Activated T-cell treated with anti-CD3 and anti-CD28 coated beads, Interleukin-2, amount 50 U/mL, for 72 hours (primary cell): ENCODE measurements around the gene STAT5B. TPM values are rescaled to one million over a fixed set of nuclear protein-coding genes. Genes with fewer than 3 reads are reported as not detected.
A peak's percentile ranks its signal among the peaks of the same experiment; 100 is the strongest.
"Not testable (repeated sequence)": the region's sequence is repeated elsewhere in the genome, so short reads cannot be mapped to it uniquely, and the experiment has no call there.

Source experiments
- ATAC-seq, 2 donors: fragments of 150-1000 bp; cut with Tn5 transposase; replicated peaks in 1 of 2; 2 replicates each; pipeline ENCODE4 v1.10.0; 2021; ENCODE audit warnings: moderate library complexity in 2 of 2, mild to moderate bottlenecking in 1 of 2
- DNase-seq, 2 donors: peaks; one replicate each; pipeline ENCODE4 v3.0.0; 2021 to 2022; ENCODE audit warnings: mixed read lengths in 1 of 2
- H3K27ac Mint-ChIP-seq: one replicate; pipeline ENCODE4 v1.8.0; 2022; ENCODE audit warnings: mild to moderate bottlenecking, moderate library complexity, mixed read lengths
- H3K27me3 Mint-ChIP-seq: one replicate; pipeline ENCODE4 v1.8.0; 2022; ENCODE audit warnings: low read depth, mixed read lengths
- H3K36me3 Mint-ChIP-seq, 2 donors: one replicate each; pipeline ENCODE4 v1.8.0; 2022; ENCODE audit warnings: mixed read lengths in 2 of 2, mild to moderate bottlenecking in 1 of 2; ENCODE audit not compliant: insufficient read depth in 2 of 2
- H3K4me1 Mint-ChIP-seq: one replicate; pipeline ENCODE4 v1.8.0; 2022; ENCODE audit warnings: low read depth, mixed read lengths
- H3K4me3 Mint-ChIP-seq, 2 donors: one replicate each; pipeline ENCODE4 v1.8.0; 2022; ENCODE audit warnings: mild to moderate bottlenecking in 2 of 2, mixed read lengths in 2 of 2, moderate library complexity in 2 of 2
- H3K9me3 Mint-ChIP-seq, 2 donors: one replicate each; pipeline ENCODE4 v1.8.0; 2022; ENCODE audit warnings: mixed read lengths in 2 of 2
- total RNA-seq, 2 donors: library from RNA; stranded (reverse); gene quantifications; one replicate each; pipeline ENCODE4 v1.2.3, GENCODE V29; 2022

Gene STAT5B
- total RNA-seq, 2 donors from 2014 or later: 252 to 269 TPM

DNA sequence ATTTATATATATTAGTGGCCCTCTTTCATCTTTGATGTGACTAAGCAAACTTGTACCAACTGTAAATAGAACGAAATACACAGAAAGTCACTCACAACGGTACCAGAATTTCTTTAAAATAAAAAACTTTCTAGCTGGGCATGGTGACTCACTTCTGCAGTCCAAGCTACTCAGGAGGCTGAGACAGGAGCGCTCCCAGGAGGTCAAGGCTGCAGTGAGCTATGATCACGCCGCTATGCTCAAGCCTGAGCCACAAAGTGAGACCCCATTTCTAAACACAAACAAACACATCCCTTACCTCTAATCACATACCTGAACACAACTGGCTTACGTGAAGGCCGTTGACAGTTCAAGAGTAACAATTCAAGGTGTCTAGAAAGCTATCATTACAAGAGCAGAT lies 29.7 kb downstream of the STAT5B start:
- Mint-ChIP-seq H3K9me3 (no peaks in the 10 kb centered on the region), H3K27me3 (no peaks in the 10 kb centered on the region), H3K36me3 (peaks cover 3 to 14% of the 10 kb centered on the region in 2 donors), H3K27ac (peak overlapping the region; percentile 99), H3K4me3 (peak overlapping the region; percentile 92 to 96), H3K4me1 (peaks cover 78% of the 10 kb centered on the region)
- peak in 1 of 2 donors; percentile 26 for ATAC-seq
- peak in 1 of 2 donors; percentile 26 for DNase-seq

DNA sequence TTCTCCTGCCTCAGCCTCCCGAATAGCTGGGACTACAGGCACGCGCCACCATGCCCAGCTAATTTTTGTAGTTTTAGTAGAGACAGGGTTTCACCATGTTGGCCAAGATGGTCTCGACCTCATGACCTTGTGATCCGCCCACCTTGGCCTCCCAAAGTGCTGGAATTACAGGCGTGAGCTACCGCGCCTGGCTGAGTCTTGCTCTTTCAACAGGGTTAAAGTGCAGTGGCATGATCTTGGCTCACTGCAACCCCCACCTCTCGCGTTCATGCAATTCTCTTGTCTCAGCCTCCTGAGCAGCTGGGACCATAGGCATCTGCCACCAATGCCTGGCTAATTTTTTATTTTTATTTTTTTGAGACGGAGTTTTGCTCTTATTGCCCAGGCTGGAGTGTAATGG lies 31.0 kb downstream of the STAT5B start:
- Mint-ChIP-seq H3K4me1 (peaks cover 73% of the 10 kb centered on the region), H3K36me3 (peaks cover 3 to 15% of the 10 kb centered on the region in 2 donors)
- not testable (repeated sequence) for H3K27me3 Mint-ChIP-seq, DNase-seq, H3K4me3 Mint-ChIP-seq, ATAC-seq, H3K9me3 Mint-ChIP-seq, H3K27ac Mint-ChIP-seq

DNA sequence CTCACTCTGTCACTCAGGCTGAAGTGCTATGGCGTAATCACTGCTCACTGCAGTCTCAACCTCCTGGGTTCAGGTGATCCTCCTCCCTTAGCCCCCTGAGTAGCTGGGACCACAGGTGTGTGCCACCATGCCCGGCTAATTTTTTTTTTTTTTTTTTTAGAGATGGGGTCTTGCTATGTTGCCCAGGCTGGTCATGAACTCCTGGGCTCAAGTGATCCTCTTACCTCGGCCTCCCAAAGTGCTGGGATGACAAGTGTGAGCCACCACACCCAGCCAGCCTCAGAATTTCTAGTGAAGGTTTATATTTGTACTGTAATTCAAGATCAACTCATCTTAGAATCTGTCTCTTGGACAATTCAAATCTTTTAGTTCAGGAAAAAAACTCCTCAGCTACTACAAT lies 32.1 kb downstream of the STAT5B start:
- H3K36me3 Mint-ChIP-seq: peaks cover 3 to 14% of the 10 kb centered on the region in 2 donors
- ATAC-seq, H3K9me3 Mint-ChIP-seq, H3K4me3 Mint-ChIP-seq, DNase-seq, H3K27me3 Mint-ChIP-seq: not testable (repeated sequence)
- H3K27ac Mint-ChIP-seq: peak overlapping the region; percentile 15
- H3K4me1 Mint-ChIP-seq: peaks cover 70% of the 10 kb centered on the region

DNA sequence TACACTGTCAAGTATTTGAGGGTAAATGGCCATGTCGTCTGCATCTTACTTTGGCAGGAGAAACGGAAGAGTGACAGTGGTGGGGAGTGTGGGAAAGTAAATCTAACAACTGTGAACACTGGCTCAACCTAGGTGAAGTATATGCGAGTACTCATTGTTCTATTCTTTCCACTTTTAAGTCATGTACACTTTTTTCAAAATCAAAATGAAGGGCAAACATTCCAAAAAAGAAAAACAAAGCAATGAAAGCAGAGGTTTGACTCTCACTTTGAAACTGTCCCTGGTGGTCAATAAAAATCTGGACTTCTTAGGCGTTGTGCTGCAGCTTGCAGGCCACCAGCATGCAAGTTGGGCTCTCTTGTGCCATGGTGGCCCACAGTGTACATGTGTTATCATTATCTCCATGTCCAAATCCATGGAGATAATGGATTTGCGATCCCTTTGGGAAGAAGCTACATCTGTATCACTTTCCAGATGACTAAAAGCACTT lies 32.7 kb downstream of the STAT5B start:
- Mint-ChIP-seq H3K9me3 (no peaks in the 10 kb centered on the region), H3K4me1 (peaks cover 68% of the 10 kb centered on the region), H3K4me3 (no peak overlapping the region), H3K27me3 (no peaks in the 10 kb centered on the region), H3K36me3 (peaks cover 0 to 9% of the 10 kb centered on the region in 2 donors), H3K27ac (peak overlapping the region; percentile 34)
- DNase-seq (no peak), ATAC-seq (no peak)

DNA sequence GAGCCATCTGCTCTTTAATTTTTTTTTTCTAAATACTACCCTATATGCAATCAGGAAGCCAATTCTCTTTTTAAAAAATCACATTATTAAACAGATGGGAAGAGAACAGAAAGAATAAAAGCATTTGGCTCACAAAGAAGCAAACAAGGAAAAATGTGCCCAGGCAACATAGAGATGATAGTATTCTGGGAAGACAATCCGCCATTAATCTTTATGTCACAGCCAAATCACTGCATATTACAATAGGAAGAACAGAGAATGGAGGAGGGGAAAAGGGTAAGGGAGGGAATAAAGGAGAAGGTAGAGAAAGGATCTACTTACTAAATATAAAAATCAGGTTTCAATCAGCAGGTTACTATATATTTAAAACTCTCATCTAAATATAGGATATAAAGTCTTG lies 34.3 kb downstream of the STAT5B start:
- DNase-seq: no peak
- H3K27me3 Mint-ChIP-seq: no peaks in the 10 kb centered on the region
- H3K4me1 Mint-ChIP-seq: peaks cover 55% of the 10 kb centered on the region
- peak overlapping the region; percentile 15 for H3K27ac Mint-ChIP-seq
- H3K9me3 Mint-ChIP-seq: no peaks in the 10 kb centered on the region
- ATAC-seq: no peak
- H3K36me3 Mint-ChIP-seq: peaks cover 0 to 5% of the 10 kb centered on the region in 2 donors
- no peak overlapping the region for H3K4me3 Mint-ChIP-seq

DNA sequence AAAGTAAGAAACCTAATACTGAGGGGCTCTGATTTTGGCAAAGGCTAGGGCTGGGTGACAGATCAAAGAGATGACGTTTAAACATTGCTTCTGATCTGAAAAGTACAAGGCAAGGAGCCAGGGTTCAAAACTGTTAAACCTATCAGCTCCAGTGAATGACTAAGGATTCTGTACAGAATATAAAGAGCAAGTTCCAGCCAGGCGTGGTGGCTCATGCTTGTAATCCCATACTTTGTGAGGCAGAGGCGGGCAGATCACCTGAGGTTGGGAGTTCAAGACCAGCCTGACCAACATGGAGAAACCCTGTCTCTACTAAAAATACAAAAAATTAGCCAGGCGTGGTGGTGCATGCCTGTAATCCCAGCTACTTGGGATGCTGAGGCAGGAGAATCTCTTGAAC lies 35.3 kb downstream of the STAT5B start:
- not testable (repeated sequence) for H3K9me3 Mint-ChIP-seq, DNase-seq, H3K27me3 Mint-ChIP-seq, ATAC-seq, H3K36me3 Mint-ChIP-seq, H3K4me3 Mint-ChIP-seq
- Mint-ChIP-seq H3K4me1 (peaks cover 51% of the 10 kb centered on the region), H3K27ac (peak overlapping the region; percentile 54)

DNA sequence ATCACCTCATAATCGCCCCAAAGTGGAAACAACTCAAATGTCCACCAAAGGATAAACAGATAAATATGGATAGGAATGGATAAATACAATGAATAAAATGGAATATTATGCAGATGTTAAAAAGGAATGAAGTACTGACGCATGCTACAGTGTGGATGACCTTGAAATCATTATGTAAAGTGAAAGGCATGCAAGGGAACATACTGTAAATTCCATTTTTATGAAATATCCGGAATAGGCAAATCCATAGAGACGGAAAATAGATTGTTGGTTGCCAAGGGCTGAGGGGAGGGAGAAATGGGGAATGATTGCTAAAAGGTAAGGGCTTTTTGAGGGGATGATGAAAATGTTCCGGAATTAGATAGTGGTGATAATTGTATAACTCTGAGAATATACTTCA lies 36.0 kb downstream of the STAT5B start:
- no peak overlapping the region for H3K27ac Mint-ChIP-seq
- ATAC-seq (no peak), DNase-seq (no peak)
- peaks cover 49% of the 10 kb centered on the region for H3K4me1 Mint-ChIP-seq
- H3K27me3 Mint-ChIP-seq: no peaks in the 10 kb centered on the region
- H3K9me3 Mint-ChIP-seq: no peaks in the 10 kb centered on the region
- H3K4me3 Mint-ChIP-seq: no peak overlapping the region
- peaks cover 0 to 4% of the 10 kb centered on the region in 2 donors for H3K36me3 Mint-ChIP-seq

DNA sequence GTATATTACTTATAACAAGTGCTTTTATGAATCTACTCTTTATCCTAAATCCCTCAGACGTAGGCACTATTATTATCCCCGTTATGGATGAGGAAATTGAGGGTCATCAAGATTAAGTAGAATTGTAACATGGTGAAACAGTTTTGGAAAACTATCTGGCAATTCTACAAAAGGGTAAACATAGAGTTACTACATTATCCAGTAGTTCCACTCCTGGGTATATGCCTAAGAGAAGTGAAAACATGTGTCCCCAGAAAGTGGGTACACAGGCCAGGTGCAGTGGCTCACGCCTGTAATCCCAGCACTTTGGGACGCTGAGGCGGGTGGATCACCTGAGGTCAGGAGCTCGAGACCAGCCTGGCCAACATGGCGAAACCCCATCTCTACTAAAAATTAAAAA lies 36.6 kb downstream of the STAT5B start:
- not testable (repeated sequence) for H3K4me3 Mint-ChIP-seq, H3K9me3 Mint-ChIP-seq, H3K36me3 Mint-ChIP-seq, H3K27ac Mint-ChIP-seq, H3K27me3 Mint-ChIP-seq, DNase-seq, ATAC-seq
- peaks cover 54% of the 10 kb centered on the region for H3K4me1 Mint-ChIP-seq

DNA sequence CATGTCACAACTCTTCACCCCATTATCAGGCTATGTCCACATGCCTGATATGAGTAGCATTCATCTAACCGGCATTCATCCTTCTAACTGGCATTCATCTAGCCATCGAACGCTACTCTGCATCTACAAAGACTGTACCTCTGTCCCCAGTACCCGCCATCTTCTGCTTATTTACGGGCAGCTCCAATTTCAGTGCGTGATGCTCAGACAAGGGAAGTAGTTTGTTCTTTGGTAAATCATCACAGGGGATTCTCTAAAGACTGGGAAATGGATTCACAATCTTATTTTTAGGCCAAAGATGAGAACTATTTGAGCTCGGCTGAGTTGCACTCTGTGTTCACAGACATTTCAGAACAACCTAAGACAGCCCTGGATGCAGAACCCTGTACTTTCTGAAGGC lies 39.4 kb downstream of the STAT5B start:
- no peak overlapping the region for H3K4me3 Mint-ChIP-seq
- H3K36me3 Mint-ChIP-seq: peaks cover 2% of the 10 kb centered on the region in 2 donors
- H3K27me3 Mint-ChIP-seq: no peaks in the 10 kb centered on the region
- no peak overlapping the region for H3K27ac Mint-ChIP-seq
- peaks cover 42% of the 10 kb centered on the region for H3K4me1 Mint-ChIP-seq
- DNase-seq (no peak), ATAC-seq (no peak)
- H3K9me3 Mint-ChIP-seq: no peaks in the 10 kb centered on the region

DNA sequence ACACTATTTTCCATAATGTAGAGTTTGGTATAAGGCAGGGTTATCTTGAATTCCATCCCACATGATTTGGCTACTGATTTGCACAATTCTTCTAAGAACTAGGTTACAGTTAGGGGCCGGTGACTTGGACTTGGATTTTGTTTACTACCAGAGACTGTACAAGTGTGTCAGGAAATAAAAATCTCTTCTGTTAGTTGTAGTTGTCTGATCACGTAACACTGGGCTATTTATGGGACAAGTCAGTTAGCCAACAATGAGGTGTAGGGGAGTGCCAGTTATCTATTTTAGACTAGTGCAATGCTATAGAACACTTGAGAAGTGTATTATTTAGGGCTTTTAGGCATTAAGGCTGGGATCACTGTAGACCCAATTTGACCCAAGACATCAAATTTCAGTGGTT lies 42.2 kb downstream of the STAT5B start:
- Mint-ChIP-seq H3K27ac (peak overlapping the region; percentile 79), H3K9me3 (no peaks in the 10 kb centered on the region), H3K27me3 (no peaks in the 10 kb centered on the region), H3K4me1 (peaks cover 30% of the 10 kb centered on the region), H3K4me3 (no peak overlapping the region), H3K36me3 (peaks cover 2% of the 10 kb centered on the region in 2 donors)
- no peak for DNase-seq
- ATAC-seq: no peak

DNA sequence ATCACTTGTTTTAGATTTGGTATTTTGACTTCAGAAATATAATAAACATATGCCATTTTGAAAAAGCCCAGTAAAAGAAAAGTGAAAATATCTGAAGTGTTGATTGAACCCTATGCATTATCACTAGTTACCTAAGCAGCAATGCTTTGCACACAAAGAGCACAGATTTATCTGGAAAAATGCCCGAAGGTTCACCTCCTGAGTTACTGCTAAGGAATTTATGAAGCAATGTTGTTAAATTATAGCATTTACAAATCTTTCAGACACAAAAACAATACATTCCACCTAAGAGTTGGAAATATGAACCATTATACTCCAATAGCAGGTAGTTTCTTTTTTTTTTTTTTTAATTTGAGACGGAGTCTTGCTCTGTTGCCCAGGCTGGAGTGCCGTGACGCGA lies 43.0 kb downstream of the STAT5B start:
- no peak overlapping the region for H3K27ac Mint-ChIP-seq
- no peaks in the 10 kb centered on the region for H3K9me3 Mint-ChIP-seq
- DNase-seq: no peak
- H3K4me3 Mint-ChIP-seq: no peak overlapping the region
- peaks cover 2 to 4% of the 10 kb centered on the region in 2 donors for H3K36me3 Mint-ChIP-seq
- peaks cover 33% of the 10 kb centered on the region for H3K4me1 Mint-ChIP-seq
- no peaks in the 10 kb centered on the region for H3K27me3 Mint-ChIP-seq
- ATAC-seq: no peak

DNA sequence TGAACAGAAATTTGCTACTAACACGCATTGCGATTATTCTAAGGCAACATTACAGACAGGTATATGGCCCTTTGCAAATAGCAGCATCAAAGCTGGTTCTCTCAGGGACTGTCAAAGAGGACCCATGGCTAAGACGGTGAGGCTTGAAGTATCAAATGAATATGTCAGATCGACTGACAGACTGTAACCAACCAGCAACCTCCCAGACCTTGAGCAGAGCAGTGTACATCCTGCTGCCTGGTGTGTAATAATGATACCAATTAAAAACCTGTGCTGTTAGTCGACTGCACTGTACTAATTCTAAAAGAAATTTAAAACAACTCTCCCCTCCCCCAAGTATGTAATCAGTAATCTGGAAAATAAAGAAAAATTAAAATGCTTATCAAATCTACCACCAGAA lies 46.0 kb downstream of the STAT5B start:
- H3K4me3 Mint-ChIP-seq: peak overlapping the region in 1 of 2 donors; percentile 39
- ATAC-seq: peak; percentile 60 to 96

DNA sequence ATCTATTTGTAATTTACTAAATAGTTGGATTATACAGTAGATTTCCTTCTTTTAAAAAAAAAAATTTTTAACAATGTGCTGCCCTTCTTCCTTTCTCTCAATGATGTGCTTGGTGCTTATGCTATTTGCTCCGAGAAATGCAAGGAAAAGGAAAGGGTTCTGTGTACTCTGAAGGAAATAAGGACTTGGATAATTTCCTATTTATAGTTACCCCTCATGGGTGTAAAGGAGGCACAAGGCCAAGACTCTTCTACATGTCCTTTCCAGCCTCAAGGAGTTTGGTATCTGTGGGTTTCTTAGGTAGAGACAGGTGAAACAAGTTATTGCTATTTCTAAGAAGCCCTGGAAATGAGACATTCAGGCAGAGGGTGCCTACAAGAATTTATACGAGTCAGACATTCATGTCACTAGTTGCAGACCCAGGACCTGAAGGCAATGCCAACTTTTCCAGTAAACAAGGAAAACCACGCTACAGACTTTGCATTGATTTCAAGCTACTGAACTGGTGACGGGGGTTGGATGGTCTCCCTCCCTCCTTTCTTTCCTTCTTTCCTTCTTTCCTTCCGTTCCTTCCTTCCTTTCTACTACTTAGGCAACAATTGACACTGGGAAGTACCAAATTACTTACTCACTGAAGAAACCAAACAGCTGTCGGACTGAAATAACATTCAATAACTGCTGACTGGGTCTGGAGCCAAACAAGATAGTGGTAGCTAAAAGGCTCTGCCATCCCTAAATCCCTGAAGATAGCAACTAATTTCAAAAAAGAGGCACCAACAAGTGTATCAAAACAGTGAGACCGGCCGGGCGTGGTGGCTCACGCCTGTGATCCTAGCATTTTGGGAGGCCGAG lies 48.1 kb downstream of the STAT5B start:
- DNase-seq: no peak
- no peak overlapping the region for H3K4me3 Mint-ChIP-seq
- H3K27ac Mint-ChIP-seq: peak overlapping the region; percentile 72
- H3K27me3 Mint-ChIP-seq: no peaks in the 10 kb centered on the region
- no peak for ATAC-seq
- H3K4me1 Mint-ChIP-seq: peaks cover 16% of the 10 kb centered on the region
- H3K9me3 Mint-ChIP-seq: no peaks in the 10 kb centered on the region
- H3K36me3 Mint-ChIP-seq: peaks cover 3 to 17% of the 10 kb centered on the region in 2 donors

More for the DNA sequence above, 46.0 kb downstream of the STAT5B start:
- H3K27ac Mint-ChIP-seq: peak overlapping the region; percentile 80
- H3K27me3 Mint-ChIP-seq: no peaks in the 10 kb centered on the region
- H3K36me3 Mint-ChIP-seq: peaks cover 3 to 9% of the 10 kb centered on the region in 2 donors
- peaks cover 29% of the 10 kb centered on the region for H3K4me1 Mint-ChIP-seq
- DNase-seq: no peak
- no peaks in the 10 kb centered on the region for H3K9me3 Mint-ChIP-seq
